GM19452 (cell line): ENCODE results near the gene STAT1.

Experiments
- ATAC-seq: cut with Tn5 transposase; IDR thresholded peaks from one replicate; pipeline ENCODE4 v1.9.1; 2021; ENCODE audit not compliant: unreplicated experiment

Gene STAT1

GRCh38 chr2:191032588-191033429 is 18.8 kb upstream of the STAT1 start:
- no peak for ATAC-seq

GRCh38 chr2:191031256-191031655 is 17.3 kb upstream of the STAT1 start:
- ATAC-seq = no peak

GRCh38 chr2:191030521-191031154 is 16.7 kb upstream of the STAT1 start:
- ATAC-seq = peak; percentile 83

GRCh38 chr2:191029280-191029950 is 15.4 kb upstream of the STAT1 start:
- no peak for ATAC-seq

GRCh38 chr2:191026377-191026776 is 12.4 kb upstream of the STAT1 start:
- no peak for ATAC-seq

DNA sequence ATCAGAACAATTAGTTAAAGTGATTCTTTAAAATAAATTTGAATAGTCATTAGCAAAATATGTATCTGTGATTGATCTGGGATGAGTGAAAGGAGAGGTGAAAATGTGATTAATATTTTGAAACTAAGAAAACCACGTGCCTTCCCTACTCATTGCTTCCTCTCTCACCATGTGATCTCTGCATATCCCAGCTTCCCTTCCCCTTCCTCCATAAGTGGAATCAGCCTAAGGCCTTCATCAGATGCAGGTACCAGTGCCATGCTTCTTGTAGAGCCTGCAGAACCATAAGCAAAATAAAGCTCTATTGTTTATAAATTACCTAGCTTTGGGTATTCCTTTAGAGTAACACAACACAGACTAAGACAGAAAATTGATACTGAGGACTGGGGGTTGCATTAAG is 11.2 kb upstream of the STAT1 start:
- no peak for ATAC-seq

DNA sequence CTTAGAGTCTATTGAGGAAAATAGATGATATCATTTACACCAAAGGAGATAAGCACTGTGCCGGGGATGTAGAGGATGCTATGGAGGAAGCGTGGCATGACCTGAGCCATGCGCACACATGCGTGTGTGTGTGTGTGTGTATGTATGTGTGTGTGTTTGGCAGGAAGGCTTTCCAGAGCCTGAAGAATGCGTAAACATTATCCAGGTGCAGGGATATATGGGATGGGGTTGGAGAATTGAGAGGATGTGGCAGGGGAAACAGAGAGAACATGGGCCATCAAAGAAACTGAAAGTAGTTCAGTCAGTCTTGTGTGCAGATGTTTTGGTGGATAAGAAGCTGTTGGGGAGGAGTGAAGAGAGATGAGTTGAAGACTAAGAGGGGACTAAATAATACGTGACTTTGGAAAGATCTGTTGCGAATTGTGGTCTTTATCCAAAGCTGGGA is 9.3 kb upstream of the STAT1 start:
- ATAC-seq = no peak

- ATAC-seq = no peak
These were observed 6.9 kb upstream of the STAT1 start for GRCh38 chr2:191020742-191021381.

- ATAC-seq = peak; percentile 66
These were observed 6.3 kb upstream of the STAT1 start for GRCh38 chr2:191020221-191020741.

- no peak for ATAC-seq
These were observed 5.4 kb upstream of the STAT1 start for GRCh38 chr2:191019376-191019775.

DNA sequence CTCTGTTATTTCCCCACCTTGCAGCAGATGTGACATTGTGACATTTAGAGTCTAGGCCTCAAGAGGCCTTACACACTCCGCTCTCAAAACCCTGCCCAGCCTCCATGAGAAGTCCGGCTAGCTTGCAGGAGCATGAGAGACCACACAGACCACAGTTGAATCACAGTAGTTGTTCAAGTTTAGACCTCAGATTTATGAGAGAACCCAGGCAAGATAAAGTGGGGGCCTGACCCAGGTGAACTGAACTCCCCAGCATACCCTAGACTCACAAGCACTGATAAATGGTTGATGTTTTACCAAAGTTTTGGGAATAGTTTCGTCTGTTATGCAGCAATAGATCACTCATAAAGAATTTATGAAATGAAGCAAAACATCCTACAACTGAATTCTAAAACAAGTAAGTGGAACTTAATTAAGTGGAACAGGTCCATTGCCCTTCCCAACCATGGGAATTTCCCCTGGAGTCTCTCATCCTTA is 4.7 kb upstream of the STAT1 start:
- ATAC-seq = peak; percentile 14

GRCh38 chr2:191018048-191018447 is 4.1 kb upstream of the STAT1 start:
- no peak for ATAC-seq

- no peak for ATAC-seq
These were observed 1.9 kb upstream of the STAT1 start for GRCh38 chr2:191015831-191016230.

DNA sequence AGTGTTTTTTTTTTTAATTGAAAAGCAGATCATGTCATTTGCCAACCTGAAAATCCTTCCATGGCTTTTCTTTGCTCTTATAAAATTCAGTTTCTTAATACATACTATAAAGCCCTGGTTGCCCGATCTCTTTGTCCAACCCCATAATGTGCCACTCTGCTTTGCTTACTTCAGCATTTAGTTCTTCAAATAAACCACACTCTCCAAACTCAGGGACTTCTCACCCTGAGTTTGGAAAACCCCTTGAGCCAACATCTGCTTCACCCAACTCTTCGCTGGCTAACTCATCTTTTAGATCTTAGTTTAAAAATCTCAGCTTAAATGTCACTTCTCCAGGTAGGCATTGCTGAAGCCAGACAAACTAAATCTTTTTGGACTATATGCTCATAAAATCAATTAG is 1.3 kb upstream of the STAT1 start:
- no peak for ATAC-seq

GRCh38 chr2:191014653-191015020 is 666 bp upstream of the STAT1 start:
- no peak for ATAC-seq

DNA sequence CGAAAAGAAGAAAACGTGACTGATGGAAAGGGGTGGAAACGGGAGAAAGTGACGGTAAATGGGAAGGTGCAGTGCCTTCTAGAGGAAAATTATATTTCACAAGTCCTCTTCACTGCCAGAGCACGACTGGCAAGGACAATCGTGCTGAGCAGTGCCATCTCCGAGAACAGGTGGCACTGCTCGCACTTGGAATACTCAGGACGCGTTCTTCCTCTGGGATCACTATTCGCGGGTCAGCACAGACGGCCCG is 364 bp downstream of the STAT1 start:
- ATAC-seq = no peak

DNA sequence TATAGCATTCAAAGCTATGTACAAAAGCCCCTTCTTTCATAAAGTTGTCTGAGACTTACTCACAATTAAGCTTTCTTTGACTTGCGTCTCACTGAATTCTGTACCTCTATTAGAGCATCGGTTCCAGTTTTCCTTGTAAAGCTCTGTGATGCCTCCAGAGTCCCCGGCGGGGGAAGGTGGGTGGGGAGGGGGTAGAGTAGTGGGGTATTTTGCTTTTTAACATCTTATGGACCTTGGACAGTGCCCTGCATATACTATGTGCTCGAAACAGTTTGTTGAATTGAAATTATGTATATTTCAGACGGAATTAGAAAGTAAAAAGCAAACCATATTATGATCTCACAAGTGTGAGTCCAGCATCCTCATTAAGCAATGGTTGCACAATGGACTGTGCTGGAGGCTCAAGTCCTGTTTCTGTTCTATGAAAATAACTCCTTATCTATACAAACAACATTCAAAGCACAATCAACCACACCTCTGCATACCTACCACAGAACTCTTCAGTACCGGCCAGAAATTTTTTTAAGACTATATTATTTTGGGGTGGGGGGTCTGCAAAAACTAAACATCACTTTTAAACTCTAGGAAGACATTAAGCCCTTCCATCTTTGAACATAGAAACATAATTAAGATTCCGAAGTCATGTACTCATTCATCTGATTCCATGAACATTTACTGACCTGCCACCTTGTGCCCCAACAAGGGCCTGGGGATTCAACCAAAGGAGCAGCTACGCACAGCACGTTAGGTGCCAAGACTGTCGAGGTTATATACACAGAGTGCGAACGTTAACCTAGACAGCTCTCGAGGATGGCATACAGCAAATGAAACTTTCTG is 908 bp downstream of the STAT1 start:
- no peak for ATAC-seq

- no peak for ATAC-seq
These were observed 1.6 kb downstream of the STAT1 start for GRCh38 chr2:191012346-191012745.

DNA sequence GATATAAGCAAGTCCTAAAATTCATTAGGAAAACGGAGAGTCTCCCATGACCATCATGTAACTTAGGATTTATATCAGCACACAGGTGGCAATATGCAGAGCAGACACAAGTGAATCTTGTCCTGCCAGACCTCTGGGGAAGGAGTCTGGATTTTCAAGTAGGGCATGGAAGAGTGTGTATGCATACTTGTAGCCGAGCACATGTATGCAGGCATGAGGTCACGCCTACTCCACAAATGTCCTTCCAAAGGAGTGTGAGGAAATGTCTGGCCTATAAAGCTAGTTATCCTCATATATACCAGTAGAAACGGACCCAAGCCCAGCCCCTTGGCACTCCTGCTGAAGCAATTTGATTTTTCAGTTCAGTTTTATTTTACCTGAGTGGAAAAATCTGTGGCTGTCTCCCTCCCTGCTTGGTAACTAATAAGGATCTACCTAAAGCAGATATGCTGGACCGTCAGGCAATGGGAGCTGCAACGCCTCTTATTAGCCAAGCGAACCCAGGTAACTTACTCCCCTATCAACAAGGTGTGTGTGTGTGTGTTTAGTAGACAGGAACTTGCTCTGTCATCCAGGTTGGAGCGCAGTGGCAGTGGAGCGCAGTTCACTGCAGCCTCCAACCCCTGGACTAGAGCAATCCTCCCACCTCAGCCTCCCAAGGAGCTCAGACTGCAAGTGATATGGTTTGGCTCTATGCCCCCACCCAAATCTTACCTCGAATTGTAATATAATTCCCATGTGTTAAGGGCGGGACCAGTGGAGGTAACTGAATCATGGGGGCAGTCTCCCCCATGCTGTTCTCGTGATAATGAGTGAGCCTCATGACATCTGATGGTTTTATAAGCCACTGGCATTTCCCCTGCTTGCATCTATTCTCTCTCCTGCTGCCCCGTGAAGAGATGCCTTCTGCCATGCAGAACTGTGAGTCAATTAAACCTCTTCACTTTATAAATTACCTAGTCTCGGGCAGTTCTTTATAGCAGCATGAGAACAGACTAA is 2.8 kb downstream of the STAT1 start:
- no peak for ATAC-seq
